CD4-positive, alpha-beta T cell treated with Interleukin-15 for 1 hour (primary cell): Measurements from ENCODE around the gene TRAF2.
A peak's percentile ranks its signal among the peaks of the same experiment; 100 is the strongest.
"Not testable (repeated sequence)": the region's sequence is repeated elsewhere in the genome, so short reads cannot be mapped to it uniquely, and the experiment has no call there.

Experiments used
- DNase-seq: peaks from one replicate; pipeline ENCODE4 v3.0.0-alpha.2; 2020

Gene TRAF2

GRCh38 chr9:136858844-136859757 lies 27.2 kb upstream of the TRAF2 start:
- DNase-seq = peak; percentile 10

DNA sequence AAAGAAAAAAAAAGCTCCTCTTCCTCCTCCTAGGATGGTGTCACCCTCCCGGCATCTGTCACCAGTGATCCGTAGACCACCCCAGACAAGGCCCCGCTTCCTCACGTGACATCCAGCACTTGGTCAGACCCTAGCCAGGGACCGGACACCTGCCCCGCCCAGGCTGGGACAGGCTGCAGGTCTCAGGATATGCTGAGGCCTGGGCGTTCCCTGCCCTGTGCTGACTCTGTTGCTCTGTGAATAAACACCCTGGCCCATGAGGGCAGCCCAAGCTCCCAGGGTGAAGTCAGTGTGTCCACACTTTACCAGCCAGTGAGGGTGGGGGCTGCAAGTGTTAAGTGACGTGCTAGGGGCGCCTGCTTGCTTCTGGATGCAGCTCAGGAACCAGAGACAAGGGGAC lies 25.8 kb upstream of the TRAF2 start:
- no peak for DNase-seq

GRCh38 chr9:136860933-136861873 lies 25.1 kb upstream of the TRAF2 start:
- no peak for DNase-seq

DNA sequence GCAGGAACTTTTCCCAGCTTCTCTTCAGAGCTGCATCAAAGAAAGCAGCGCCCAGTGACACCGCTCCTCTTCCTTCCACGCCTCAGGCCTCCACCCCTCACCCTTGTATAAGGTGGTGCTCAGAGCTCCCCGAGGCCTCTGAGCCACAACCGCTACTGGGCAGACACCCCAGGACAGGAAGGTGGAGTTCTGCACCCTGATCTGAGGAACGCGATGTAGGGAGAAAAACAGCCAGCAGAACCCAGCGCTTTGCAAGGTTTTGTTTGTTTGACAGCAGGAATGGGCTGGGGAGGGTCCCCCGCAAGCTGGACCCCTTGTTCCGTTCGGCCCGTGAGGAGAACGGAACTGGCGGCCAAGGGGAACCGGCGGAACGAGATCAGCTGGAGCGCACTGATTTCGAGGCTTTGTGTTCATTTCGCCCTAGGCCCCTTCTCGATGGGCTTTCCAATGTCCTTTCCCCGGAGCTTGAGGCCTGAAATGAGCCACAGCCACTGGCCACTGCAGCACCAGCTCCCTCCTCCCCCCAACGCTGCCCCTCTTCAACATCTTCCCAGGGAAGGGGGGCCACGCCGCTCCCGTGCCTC lies 24.4 kb upstream of the TRAF2 start:
- no peak for DNase-seq

- DNase-seq = peak; percentile 15
Observed at GRCh38 chr9:136862849-136863622, 23.3 kb upstream of the TRAF2 start.

- DNase-seq = peak; percentile 10
Observed at GRCh38 chr9:136863623-136864273, 22.6 kb upstream of the TRAF2 start.

DNA sequence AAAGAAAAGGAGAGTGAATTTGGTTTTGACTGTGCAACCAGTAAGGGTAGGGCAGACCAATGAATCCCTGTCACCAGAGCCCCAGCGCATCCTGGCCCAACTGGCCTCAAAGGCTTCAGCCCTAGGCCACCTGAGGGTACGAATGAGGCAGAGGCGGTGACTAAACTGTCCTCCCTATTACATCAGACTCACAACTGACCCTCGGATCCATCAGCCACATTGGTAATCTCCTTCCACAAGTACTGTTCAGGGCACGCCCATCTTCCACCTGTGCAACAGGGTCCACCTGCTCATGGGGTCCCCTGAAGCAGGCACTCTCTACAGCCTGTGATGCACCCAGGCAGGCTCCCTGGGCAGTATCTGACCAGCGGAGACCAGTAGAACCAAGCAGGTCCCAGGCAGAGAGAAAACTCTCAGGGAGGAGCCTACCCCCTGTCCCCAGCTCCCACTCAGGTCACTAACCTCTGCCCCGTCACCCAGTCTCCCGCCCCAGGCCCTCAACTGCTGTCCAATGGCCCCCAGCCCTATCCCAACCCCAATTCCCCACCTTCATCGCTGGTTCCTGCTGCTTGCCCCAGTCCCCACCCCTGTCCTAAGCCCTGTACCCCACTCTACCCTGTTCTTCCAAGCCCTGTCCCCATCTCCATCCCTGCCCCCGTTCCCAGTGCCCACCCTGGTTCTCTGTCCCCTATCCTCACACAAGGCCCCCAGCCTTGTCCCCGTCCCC lies 21.1 kb upstream of the TRAF2 start:
- DNase-seq = peak; percentile 13

- DNase-seq = no peak
Observed at GRCh38 chr9:136865768-136866103, 20.6 kb upstream of the TRAF2 start.

GRCh38 chr9:136866898-136867421 lies 19.4 kb upstream of the TRAF2 start:
- not testable (repeated sequence) for DNase-seq

DNA sequence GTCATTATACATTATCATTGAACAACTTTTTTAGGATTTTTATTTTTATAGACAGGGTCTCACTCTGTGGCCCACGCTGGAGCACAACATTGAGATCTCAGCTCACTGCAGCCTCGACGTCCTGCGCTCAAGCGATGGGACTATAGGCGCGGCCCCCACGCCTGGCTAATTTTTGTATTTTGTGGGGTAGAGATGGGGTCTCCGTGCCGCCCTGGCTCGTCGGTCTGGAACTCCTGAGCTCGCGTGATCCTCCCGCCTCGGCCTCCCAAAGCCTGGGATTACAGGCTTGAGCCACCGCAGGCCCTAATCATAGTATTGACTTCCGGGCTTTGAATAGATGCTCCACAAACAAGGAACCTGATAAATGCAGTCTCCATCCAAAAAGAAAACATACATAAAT lies 18.8 kb upstream of the TRAF2 start:
- DNase-seq = no peak

DNA sequence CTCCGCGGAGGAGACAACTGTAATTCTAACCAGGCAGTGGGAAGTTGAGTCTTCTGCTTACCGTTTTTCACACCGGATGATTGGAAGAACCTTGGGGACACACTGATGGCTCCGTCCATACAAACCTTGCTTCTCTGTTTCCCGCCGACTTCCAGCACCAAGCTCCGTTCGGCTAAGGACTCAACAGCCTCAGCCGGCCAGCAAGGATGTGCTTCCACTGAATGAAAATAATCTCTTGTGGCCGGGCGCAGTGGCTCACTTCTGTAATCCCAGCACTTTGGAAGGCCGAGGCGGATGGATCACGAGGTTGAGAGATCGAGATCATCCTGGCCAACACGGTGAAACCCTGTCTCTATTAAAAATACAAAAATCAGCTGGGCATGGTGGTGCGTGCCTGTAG lies 18.4 kb upstream of the TRAF2 start:
- DNase-seq = no peak

- DNase-seq = no peak
Observed at GRCh38 chr9:136868644-136869043, 17.7 kb upstream of the TRAF2 start.

GRCh38 chr9:136869611-136870010 lies 16.7 kb upstream of the TRAF2 start:
- not testable (repeated sequence) for DNase-seq

DNA sequence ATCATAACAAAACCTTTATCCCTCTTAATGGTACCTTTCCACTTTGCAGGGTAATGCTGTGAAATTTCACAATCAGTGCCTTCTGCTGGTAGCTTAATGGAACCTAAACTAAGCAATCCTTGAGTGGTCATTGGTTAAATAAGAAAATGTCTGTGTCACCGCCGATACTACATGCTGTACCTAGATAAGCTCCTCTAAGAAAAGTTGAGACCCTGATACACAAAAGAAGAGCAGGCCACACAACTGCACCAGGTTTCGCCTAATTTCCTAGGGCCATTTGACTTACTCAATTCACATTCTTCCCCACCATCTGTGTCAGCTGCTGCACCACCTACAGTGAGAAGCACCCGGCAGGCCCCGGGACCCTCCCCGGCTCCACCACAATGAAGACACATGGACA lies 11.2 kb upstream of the TRAF2 start:
- DNase-seq = no peak

- DNase-seq = no peak
Observed at GRCh38 chr9:136876476-136876875, 9.8 kb upstream of the TRAF2 start.

GRCh38 chr9:136880651-136881050 lies 5.7 kb upstream of the TRAF2 start:
- no peak for DNase-seq

- DNase-seq = no peak
Observed at GRCh38 chr9:136881691-136882108, 4.6 kb upstream of the TRAF2 start.

- DNase-seq = peak; percentile 86
Observed at GRCh38 chr9:136882109-136882946, 4.0 kb upstream of the TRAF2 start.

GRCh38 chr9:136882947-136883283 lies 3.4 kb upstream of the TRAF2 start:
- not testable (repeated sequence) for DNase-seq

GRCh38 chr9:136883670-136884069 lies 2.6 kb upstream of the TRAF2 start:
- DNase-seq = not testable (repeated sequence)
